Neuronal stem cell (in vitro differentiated cells): ENCODE results near the gene PROX1.

Experiments used
- DNase-seq: peaks from one replicate; pipeline ENCODE4 v3.0.0-alpha.2; 2013; ENCODE audit warnings: low spot score
- H2AFZ ChIP-seq: one replicate; pipeline ENCODE4 v1.6.1; 2013; ENCODE audit warnings: mild to moderate bottlenecking, low read length, inconsistent platforms
- H2AK5ac ChIP-seq: 2 replicates; pipeline ENCODE4 v1.6.1; 2013; ENCODE audit warnings: low read depth, mild to moderate bottlenecking, inconsistent platforms, low read length, moderate library complexity, mixed read lengths
- H2BK120ac ChIP-seq: 2 replicates; pipeline ENCODE4 v1.6.1; 2013; ENCODE audit warnings: low read depth, mild to moderate bottlenecking, inconsistent platforms, low read length, moderate library complexity, mixed read lengths
- H2BK12ac ChIP-seq: one replicate; pipeline ENCODE4 v1.6.1; 2013; ENCODE audit warnings: low read length, inconsistent platforms
- H2BK15ac ChIP-seq: 2 replicates; pipeline ENCODE4 v1.6.1; 2013; ENCODE audit warnings: mild to moderate bottlenecking, low read length, inconsistent platforms, mixed read lengths
- H2BK5ac ChIP-seq: one replicate; pipeline ENCODE4 v1.6.1; 2013; ENCODE audit warnings: inconsistent platforms, mild to moderate bottlenecking, low read length, moderate library complexity
- H3K14ac ChIP-seq: one replicate; pipeline ENCODE4 v1.6.1; 2013; ENCODE audit warnings: low read length, inconsistent platforms
- H3K18ac ChIP-seq: 2 replicates; pipeline ENCODE4 v1.6.1; 2013; ENCODE audit warnings: low read length, inconsistent platforms
- H3K23ac ChIP-seq: 2 replicates; pipeline ENCODE4 v1.6.1; 2013; ENCODE audit warnings: low read depth, mild to moderate bottlenecking, mixed read lengths, low read length, inconsistent platforms; ENCODE audit not compliant: poor library complexity
- H3K27ac ChIP-seq: replicated peaks from 3 replicates; pipeline ENCODE4 v1.5.1; 2013; ENCODE audit warnings: low read length, inconsistent platforms
- H3K27me3 ChIP-seq, 3 experiments: 2 replicates each; pipeline ENCODE4 v1.6.1; 2013; ENCODE audit warnings: low read length in 3 of 3, mild to moderate bottlenecking in 2 of 3, inconsistent platforms in 1 of 3, low read depth in 1 of 3, mixed read lengths in 1 of 3, moderate library complexity in 1 of 3; ENCODE audit not compliant: control insufficient read depth in 3 of 3, insufficient read depth in 3 of 3
- H3K36me3 ChIP-seq, 2 donors: replicated peaks in 1 of 2; 2 replicates each; pipeline ENCODE4 v1.6.1; 2013; ENCODE audit warnings: low read length in 2 of 2; ENCODE audit not compliant: control insufficient read depth in 2 of 2, insufficient read depth in 2 of 2
- H3K4ac ChIP-seq: 2 replicates; pipeline ENCODE4 v1.6.1; 2013; ENCODE audit warnings: inconsistent platforms, mild to moderate bottlenecking, low read length, moderate library complexity
- H3K4me1 ChIP-seq, 2 donors: 1 replicate in 1 of 2; 2 replicates in 1 of 2; pipeline ENCODE4 v1.6.1; 2013; ENCODE audit warnings: low read length in 2 of 2, low read depth in 1 of 2; ENCODE audit not compliant: control insufficient read depth in 2 of 2, insufficient read depth in 1 of 2
- H3K4me2 ChIP-seq: one replicate; pipeline ENCODE4 v1.6.1; 2013; ENCODE audit warnings: mild to moderate bottlenecking, low read length, inconsistent platforms; ENCODE audit not compliant: insufficient read depth, poor library complexity, severe bottlenecking
- H3K4me3 ChIP-seq, 2 donors: 2 replicates each; pipeline ENCODE4 v1.5.1; 2013; ENCODE audit warnings: low read length in 2 of 2, mild to moderate bottlenecking in 2 of 2, inconsistent platforms in 1 of 2, moderate library complexity in 1 of 2
- H3K79me1 ChIP-seq: one replicate; pipeline ENCODE4 v1.6.1; 2013; ENCODE audit warnings: low read depth, mild to moderate bottlenecking, inconsistent platforms, low read length, moderate library complexity
- H3K9ac ChIP-seq: one replicate; pipeline ENCODE4 v1.6.1; 2013; ENCODE audit warnings: mild to moderate bottlenecking, low read depth, low read length, inconsistent platforms; ENCODE audit not compliant: poor library complexity
- H3K9me3 ChIP-seq, 2 donors: replicated peaks in 1 of 2; 2 replicates each; pipeline versions ENCODE3 to v1.6.1; 2013; ENCODE audit warnings: low read length in 2 of 2, mild to moderate bottlenecking in 2 of 2, inconsistent platforms in 1 of 2, low read depth in 1 of 2, mixed read lengths in 1 of 2, moderate library complexity in 1 of 2; ENCODE audit not compliant: control insufficient read depth in 2 of 2, insufficient read depth in 1 of 2
- H4K8ac ChIP-seq: one replicate; pipeline ENCODE4 v1.6.1; 2013; ENCODE audit warnings: low read depth, mild to moderate bottlenecking, inconsistent platforms, low read length, moderate library complexity
- H4K91ac ChIP-seq: one replicate; pipeline ENCODE4 v1.6.1; 2013; ENCODE audit warnings: low read length, low read depth, mild to moderate bottlenecking, inconsistent platforms; ENCODE audit not compliant: poor library complexity
- WGBS, 2 donors: extraction: QIAGEN DNeasy Blood & Tissue Kit; methylation state at CpG; one replicate each; pipeline ENCODE4 v1.1.7; 2013; ENCODE audit warnings: missing lambda C conversion rate in 2 of 2, mixed read lengths in 1 of 2; ENCODE audit not compliant: insufficient read length in 2 of 2, insufficient replicate concordance in 1 of 2; ENCODE audit errors: extremely low coverage in 2 of 2; 5-methylcytosine and 5-hydroxymethylcytosine counted together

PROX1 gene

GRCh38 chr1:214017191-214017982, 29.6 kb downstream of the PROX1 start:
- H4K91ac ChIP-seq: no peak overlapping the region
- no peak overlapping the region for H3K4ac ChIP-seq
- no peak overlapping the region for H2AK5ac ChIP-seq
- H3K4me3 ChIP-seq: no peak overlapping the region
- H2BK5ac ChIP-seq: no peak overlapping the region
- H3K18ac ChIP-seq: no peak overlapping the region
- H3K9me3 ChIP-seq: peaks cover 0 to 1% of the 10 kb centered on the region in 2 donors
- H2BK120ac ChIP-seq: no peak overlapping the region
- no peak overlapping the region for H2BK12ac ChIP-seq
- no peak for DNase-seq
- no peak overlapping the region for H3K23ac ChIP-seq
- no peak overlapping the region for H3K14ac ChIP-seq
- no peaks in the 10 kb centered on the region for H3K27me3 ChIP-seq
- H3K4me2 ChIP-seq: no peak overlapping the region
- WGBS, 2 donors: no CpG with 5 or more reads among the region's 11 CpGs
- H2BK15ac ChIP-seq: no peak overlapping the region
- peak overlapping the region; percentile 15 for H2AFZ ChIP-seq
- no peak overlapping the region for H3K27ac ChIP-seq
- H4K8ac ChIP-seq: no peak overlapping the region
- H3K9ac ChIP-seq: no peak overlapping the region
- H3K4me1 ChIP-seq: peaks cover 17 to 37% of the 10 kb centered on the region in 2 donors
- H3K79me1 ChIP-seq: no peaks in the 10 kb centered on the region
- peaks cover 0 to 18% of the 10 kb centered on the region in 2 donors for H3K36me3 ChIP-seq

- no peaks in the 10 kb centered on the region for H3K27me3 ChIP-seq
- H3K36me3 ChIP-seq: peaks cover 0 to 9% of the 10 kb centered on the region in 2 donors
- H3K79me1 ChIP-seq: no peaks in the 10 kb centered on the region
- no peak overlapping the region for H3K27ac ChIP-seq
- no peak overlapping the region for H3K4ac ChIP-seq
- no peak overlapping the region for H3K4me3 ChIP-seq
- WGBS, 2 donors: no CpG with 5 or more reads among the region's 8 CpGs
- H2BK5ac ChIP-seq: no peak overlapping the region
- H2AK5ac ChIP-seq: no peak overlapping the region
- no peak overlapping the region for H3K23ac ChIP-seq
- DNase-seq: no peak
- H2BK120ac ChIP-seq: no peak overlapping the region
- H2BK12ac ChIP-seq: no peak overlapping the region
- no peak overlapping the region for H3K4me2 ChIP-seq
- H3K4me1 ChIP-seq: peaks cover 17 to 37% of the 10 kb centered on the region in 2 donors
- no peak overlapping the region for H3K9ac ChIP-seq
- no peak overlapping the region for H2BK15ac ChIP-seq
- no peak overlapping the region for H3K14ac ChIP-seq
- H3K9me3 ChIP-seq: peaks cover 0 to 1% of the 10 kb centered on the region in 2 donors
- H4K91ac ChIP-seq: no peak overlapping the region
- no peak overlapping the region for H3K18ac ChIP-seq
- no peak overlapping the region for H4K8ac ChIP-seq
- no peak overlapping the region for H2AFZ ChIP-seq
Observed at GRCh38 chr1:214018386-214019268, 30.9 kb downstream of the PROX1 start.

- Histone ChIP-seq H3K27ac (no peak overlapping the region), H3K23ac (no peak overlapping the region), H3K4me3 (peak overlapping the region in 1 of 2 donors; percentile 14), H3K4me2 (no peak overlapping the region), H3K4me1 (peaks cover 17 to 37% of the 10 kb centered on the region in 2 donors), H4K91ac (no peak overlapping the region), H2BK5ac (no peak overlapping the region), H2BK12ac (no peak overlapping the region), H4K8ac (no peak overlapping the region), H2BK120ac (no peak overlapping the region), H3K36me3 (peaks cover 0 to 8% of the 10 kb centered on the region in 2 donors), H3K79me1 (no peaks in the 10 kb centered on the region), H3K27me3 (no peaks in the 10 kb centered on the region), H2AK5ac (no peak overlapping the region), H3K4ac (no peak overlapping the region), H2AFZ (no peak overlapping the region), H3K18ac (peak overlapping the region; percentile 40), H3K14ac (no peak overlapping the region), H3K9ac (no peak overlapping the region), H3K9me3 (no peaks in the 10 kb centered on the region), H2BK15ac (no peak overlapping the region)
- no peak for DNase-seq
- WGBS, 2 donors: no CpG with 5 or more reads among the region's 13 CpGs
Observed at GRCh38 chr1:214019499-214019898, 31.7 kb downstream of the PROX1 start.

DNA sequence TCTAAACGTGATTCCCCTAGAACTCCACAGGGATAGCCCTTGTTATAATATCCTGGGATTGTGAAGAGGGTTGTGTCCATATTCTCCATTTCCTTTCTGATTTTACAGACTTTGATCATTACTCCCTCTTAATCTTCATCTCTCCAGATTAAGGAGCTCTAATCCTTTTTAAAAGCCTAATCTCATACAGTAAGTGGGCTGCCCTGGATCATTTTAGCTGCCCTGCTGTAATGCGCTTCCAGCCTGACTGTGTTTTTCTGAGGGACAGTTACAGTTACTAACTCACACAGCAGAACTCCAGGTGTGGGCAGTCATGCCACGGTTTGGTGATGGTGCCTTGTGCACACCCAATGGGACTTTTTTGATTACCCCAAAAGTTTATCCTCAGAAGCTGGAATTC, 33.5 kb downstream of the PROX1 start:
- Histone ChIP-seq H3K79me1 (no peaks in the 10 kb centered on the region), H3K23ac (no peak overlapping the region), H3K4me1 (peaks cover 11 to 31% of the 10 kb centered on the region in 2 donors), H4K8ac (no peak overlapping the region), H2AFZ (no peak overlapping the region), H3K9ac (no peak overlapping the region), H4K91ac (no peak overlapping the region), H3K27me3 (no peaks in the 10 kb centered on the region), H2BK12ac (no peak overlapping the region), H3K4me2 (no peak overlapping the region), H3K27ac (no peak overlapping the region), H3K4ac (no peak overlapping the region), H2BK5ac (no peak overlapping the region), H3K14ac (no peak overlapping the region), H3K4me3 (no peak overlapping the region), H3K9me3 (no peaks in the 10 kb centered on the region), H3K36me3 (peaks cover 0 to 4% of the 10 kb centered on the region in 2 donors), H2BK15ac (no peak overlapping the region), H3K18ac (no peak overlapping the region), H2BK120ac (no peak overlapping the region), H2AK5ac (no peak overlapping the region)
- no CpG with 5 or more reads among the region's 3 CpGs for WGBS, 2 donors
- no peak for DNase-seq
